Measurements from ENCODE around the gene MACROH2A1.

The MACROH2A1 gene

DNA sequence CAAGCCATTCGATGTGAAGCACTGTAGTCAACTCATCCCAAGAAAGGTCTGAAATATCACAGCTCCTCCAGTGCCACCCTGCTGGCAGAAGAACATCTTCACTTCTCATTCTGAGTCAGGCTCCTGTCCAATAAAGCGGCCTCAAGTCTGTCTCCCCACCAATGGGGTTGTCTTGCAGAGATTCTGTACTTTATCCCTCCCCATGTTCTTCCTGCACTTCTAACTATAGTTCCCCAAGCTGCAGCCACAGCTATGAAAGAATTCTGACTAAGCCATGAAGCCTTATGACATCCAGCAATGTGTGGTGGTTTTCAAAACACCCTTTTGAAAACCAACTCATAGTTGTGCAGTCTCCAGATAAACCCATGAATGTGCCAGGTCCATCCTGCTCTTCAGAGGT is 6.8 kb downstream of the MACROH2A1 start:
- no peak for TF ChIP-seq EZH2phosphoT487 (IDR thresholded peaks at IDR 0.05; ENCODE audit: low read length)
- TF ChIP-seq EZH2 (optimal IDR thresholded peaks at IDR 0.05; ENCODE audit: low read depth, low read length): no peak
- TF ChIP-seq, protein P1, sequence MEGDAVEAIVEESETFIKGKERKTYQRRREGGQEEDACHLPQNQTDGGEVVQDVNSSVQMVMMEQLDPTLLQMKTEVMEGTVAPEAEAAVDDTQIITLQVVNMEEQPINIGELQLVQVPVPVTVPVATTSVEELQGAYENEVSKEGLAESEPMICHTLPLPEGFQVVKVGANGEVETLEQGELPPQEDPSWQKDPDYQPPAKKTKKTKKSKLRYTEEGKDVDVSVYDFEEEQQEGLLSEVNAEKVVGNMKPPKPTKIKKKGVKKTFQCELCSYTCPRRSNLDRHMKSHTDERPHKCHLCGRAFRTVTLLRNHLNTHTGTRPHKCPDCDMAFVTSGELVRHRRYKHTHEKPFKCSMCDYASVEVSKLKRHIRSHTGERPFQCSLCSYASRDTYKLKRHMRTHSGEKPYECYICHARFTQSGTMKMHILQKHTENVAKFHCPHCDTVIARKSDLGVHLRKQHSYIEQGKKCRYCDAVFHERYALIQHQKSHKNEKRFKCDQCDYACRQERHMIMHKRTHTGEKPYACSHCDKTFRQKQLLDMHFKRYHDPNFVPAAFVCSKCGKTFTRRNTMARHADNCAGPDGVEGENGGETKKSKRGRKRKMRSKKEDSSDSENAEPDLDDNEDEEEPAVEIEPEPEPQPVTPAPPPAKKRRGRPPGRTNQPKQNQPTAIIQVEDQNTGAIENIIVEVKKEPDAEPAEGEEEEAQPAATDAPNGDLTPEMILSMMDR (IDR thresholded peaks at IDR 0.05; ENCODE audit: low read length): no peak
- H3K4me2 ChIP-seq (ENCODE audit: low read depth, low read length): no peak overlapping the region
- H4K20me1 ChIP-seq (ENCODE audit: insufficient read depth, low read length): peaks cover 99% of the 10 kb centered on the region
- no peak for DNase-seq
- no peaks in the 10 kb centered on the region for H3K9me3 ChIP-seq (replicated peaks; ENCODE audit: insufficient read depth, low read length)
- no peak overlapping the region for H3K27ac ChIP-seq (ENCODE audit: low read length)
- peaks cover 52% of the 10 kb centered on the region for H3K4me1 ChIP-seq (ENCODE audit: low read length)
- no peak overlapping the region for H3K9ac ChIP-seq (ENCODE audit: low read length)
- peaks cover 100% of the 10 kb centered on the region for H3K79me2 ChIP-seq (ENCODE audit: low read length)
- no peak overlapping the region for H3K4me3 ChIP-seq (ENCODE audit: low read length)
- no peaks in the 10 kb centered on the region for H3K9me2 ChIP-seq (replicated peaks; ENCODE audit: insufficient read depth, low read length)
- no peaks in the 10 kb centered on the region for H3K27me3 ChIP-seq (replicated peaks; ENCODE audit: insufficient read depth, low read length)
- H2AFZ ChIP-seq (ENCODE audit: low read length): no peak overlapping the region
- peaks cover 19% of the 10 kb centered on the region for H3K36me3 ChIP-seq (replicated peaks; ENCODE audit: insufficient read depth, low read length)
- H3F3A ChIP-seq (ENCODE audit: insufficient read depth, low read length): no peaks in the 10 kb centered on the region

DNA sequence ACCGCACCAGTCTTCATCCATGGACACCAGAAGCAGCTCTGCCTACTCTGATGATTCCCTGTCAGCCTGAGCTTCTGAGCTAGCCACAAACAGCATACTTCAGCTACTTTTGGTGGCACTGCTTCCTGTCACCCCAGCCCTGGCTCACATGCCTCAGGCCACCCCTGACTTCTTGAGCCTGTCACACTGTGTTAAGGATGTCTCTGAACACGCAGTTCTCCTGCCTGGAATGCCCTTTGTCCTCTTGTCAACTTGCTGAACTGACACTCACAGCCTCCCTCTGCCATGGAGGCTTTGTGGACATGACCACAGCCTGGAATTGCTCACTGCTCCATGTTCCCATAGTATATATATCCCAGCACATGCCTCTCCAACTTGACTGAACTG is 7.2 kb downstream of the MACROH2A1 start:
- H3K27me3 ChIP-seq (replicated peaks; ENCODE audit: insufficient read depth, low read length): no peaks in the 10 kb centered on the region
- H3K4me2 ChIP-seq (ENCODE audit: low read depth, low read length): no peak overlapping the region
- no peak overlapping the region for H3K27ac ChIP-seq (ENCODE audit: low read length)
- no peak overlapping the region for H3K4me3 ChIP-seq (ENCODE audit: low read length)
- no peak overlapping the region for H3K9ac ChIP-seq (ENCODE audit: low read length)
- DNase-seq: no peak
- peaks cover 99% of the 10 kb centered on the region for H4K20me1 ChIP-seq (ENCODE audit: insufficient read depth, low read length)
- no peaks in the 10 kb centered on the region for H3K9me3 ChIP-seq (replicated peaks; ENCODE audit: insufficient read depth, low read length)
- H3K4me1 ChIP-seq (ENCODE audit: low read length): peaks cover 49% of the 10 kb centered on the region
- H3K36me3 ChIP-seq (replicated peaks; ENCODE audit: insufficient read depth, low read length): peaks cover 23% of the 10 kb centered on the region
- peaks cover 100% of the 10 kb centered on the region for H3K79me2 ChIP-seq (ENCODE audit: low read length)
- H2AFZ ChIP-seq (ENCODE audit: low read length): no peak overlapping the region
- TF ChIP-seq EZH2 (optimal IDR thresholded peaks at IDR 0.05; ENCODE audit: low read depth, low read length) (no peak), EZH2phosphoT487 (IDR thresholded peaks at IDR 0.05; ENCODE audit: low read length) (no peak)
- TF ChIP-seq, protein P1 (IDR thresholded peaks at IDR 0.05; ENCODE audit: low read length): no peak
- H3K9me2 ChIP-seq (replicated peaks; ENCODE audit: insufficient read depth, low read length): no peaks in the 10 kb centered on the region
- H3F3A ChIP-seq (ENCODE audit: insufficient read depth, low read length): no peaks in the 10 kb centered on the region

DNA sequence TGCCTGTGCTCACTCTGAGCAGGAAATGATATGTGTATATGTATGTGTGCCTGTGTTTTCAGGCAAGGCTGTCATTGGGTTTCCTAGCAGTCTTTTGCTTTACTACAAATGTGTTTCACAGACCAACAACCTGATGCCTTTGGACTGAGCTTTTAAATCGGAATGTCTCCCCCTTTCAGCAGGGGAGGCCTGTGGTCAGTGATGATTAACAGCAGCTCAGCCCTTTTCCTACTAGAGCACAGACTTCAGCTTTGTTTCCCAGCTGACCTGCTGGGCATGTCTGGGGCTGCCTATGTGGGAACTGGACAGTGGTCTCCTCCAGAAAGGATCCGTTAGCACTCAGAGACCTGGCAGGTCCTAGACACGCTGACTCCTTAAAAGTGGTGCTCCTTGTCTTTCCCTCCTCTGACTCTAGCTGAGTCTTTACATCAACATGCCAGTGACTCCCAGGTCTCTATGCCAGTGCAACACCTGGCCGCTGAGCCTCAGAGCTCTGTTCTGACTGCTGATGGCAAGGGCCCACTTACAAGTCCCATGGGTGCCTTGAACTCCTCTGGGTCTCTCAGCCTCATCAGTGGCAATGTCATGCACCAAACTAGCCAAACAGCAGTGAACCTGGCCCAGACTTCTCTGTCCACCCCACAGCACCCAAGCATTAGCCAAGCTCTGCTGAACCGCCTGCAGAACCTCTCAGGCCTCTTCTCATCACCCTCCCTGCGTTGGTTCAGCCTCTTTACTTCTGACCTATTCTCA is 7.7 kb downstream of the MACROH2A1 start:
- Histone ChIP-seq H3K4me1 (ENCODE audit: low read length) (peaks cover 43% of the 10 kb centered on the region), H2AFZ (ENCODE audit: low read length) (no peak overlapping the region), H3K4me2 (ENCODE audit: low read depth, low read length) (no peak overlapping the region), H3K4me3 (ENCODE audit: low read length) (no peak overlapping the region), H3K36me3 (replicated peaks; ENCODE audit: insufficient read depth, low read length) (peaks cover 27% of the 10 kb centered on the region), H3K79me2 (ENCODE audit: low read length) (peaks cover 100% of the 10 kb centered on the region), H3K9me3 (replicated peaks; ENCODE audit: insufficient read depth, low read length) (no peaks in the 10 kb centered on the region), H3K9ac (ENCODE audit: low read length) (no peak overlapping the region), H3K9me2 (replicated peaks; ENCODE audit: insufficient read depth, low read length) (no peaks in the 10 kb centered on the region), H3K27ac (ENCODE audit: low read length) (no peak overlapping the region), H3F3A (ENCODE audit: insufficient read depth, low read length) (no peaks in the 10 kb centered on the region), H3K27me3 (replicated peaks; ENCODE audit: insufficient read depth, low read length) (no peaks in the 10 kb centered on the region), H4K20me1 (ENCODE audit: insufficient read depth, low read length) (peaks cover 98% of the 10 kb centered on the region)
- no peak for TF ChIP-seq EZH2 (optimal IDR thresholded peaks at IDR 0.05; ENCODE audit: low read depth, low read length)
- TF ChIP-seq, protein P1 (IDR thresholded peaks at IDR 0.05; ENCODE audit: low read length): no peak
- TF ChIP-seq EZH2phosphoT487 (IDR thresholded peaks at IDR 0.05; ENCODE audit: low read length): no peak
- no peak for DNase-seq
